PC-9 (cell line): ENCODE results near the gene ZNF609. TPM values are rescaled to one million over a fixed set of nuclear protein-coding genes. Genes with fewer than 3 reads are reported as not detected.

Experiments used
- BruUV-seq: library from RNA; stranded (reverse); fragments of 400-500 nt; replicated peaks from 2 replicates; lab custom pipeline; 2021; lab: Mats Ljungman, UMichigan
- CTCF ChIA-PET: fragments of 300-600 bp; sonication (Branson Sonifier 250); formaldehyde crosslinking; loops from one replicate; lab custom pipeline; 2022; ENCODE audit warnings: antibody characterized with exemption; lab: Charles Lee
- POLR2A ChIA-PET: fragments of 300-600 bp; sonication (Branson Sonifier 250); formaldehyde crosslinking; loops from one replicate; lab custom pipeline; 2022; ENCODE audit warnings: antibody characterized with exemption; ENCODE audit not compliant: unreplicated experiment; lab: Charles Lee
- DNase-seq, 2 experiments: peaks; one replicate each; pipeline versions ENCODE4 v3.0.0 to v3.0.0-alpha.2; 2015 to 2022; ENCODE audit warnings: mixed read lengths in 1 of 2
- H2AFZ ChIP-seq: fragments of 200-600 bp; sonication (generic); 2 replicates; pipeline ENCODE4 v1.8.1; 2017; ENCODE audit warnings: antibody characterized with exemption
- H3F3A ChIP-seq: fragments of 200-600 bp; sonication (generic); 2 replicates; pipeline ENCODE4 v1.8.1; 2017; ENCODE audit warnings: antibody characterized with exemption, mild to moderate bottlenecking, low read depth; ENCODE audit not compliant: insufficient read depth
- H3K27ac ChIP-seq: fragments of 200-600 bp; sonication (generic); 2 replicates; pipeline ENCODE4 v1.6.1; 2016; ENCODE audit warnings: mixed run types
- H3K27me3 ChIP-seq: fragments of 200-600 bp; sonication (generic); 2 replicates; pipeline ENCODE4 v1.6.1; 2016; ENCODE audit warnings: low read depth, mixed run types; ENCODE audit not compliant: insufficient read depth
- H3K36me3 ChIP-seq: fragments of 200-600 bp; sonication (generic); 2 replicates; pipeline ENCODE4 v1.6.1; 2016; ENCODE audit warnings: low read depth, mixed run types
- H3K4me1 ChIP-seq: fragments of 200-600 bp; sonication (generic); replicated peaks from 2 replicates; pipeline ENCODE4 v1.6.1; 2016; ENCODE audit warnings: mixed run types; ENCODE audit not compliant: insufficient read depth
- H3K4me2 ChIP-seq: fragments of 200-600 bp; sonication (generic); 2 replicates; pipeline ENCODE4 v1.6.1; 2017; ENCODE audit warnings: mixed run types
- H3K4me3 ChIP-seq: fragments of 200-600 bp; sonication (generic); 2 replicates; pipeline ENCODE4 v1.6.1; 2016; ENCODE audit warnings: mixed run types
- H3K79me2 ChIP-seq: fragments of 200-600 bp; sonication (generic); 2 replicates; pipeline ENCODE4 v1.6.1; 2017; ENCODE audit warnings: low read depth, mixed run types
- H3K9me2 ChIP-seq: fragments of 200-600 bp; sonication (generic); 2 replicates; pipeline ENCODE4 v1.8.1; 2017; ENCODE audit warnings: mild to moderate bottlenecking; ENCODE audit not compliant: insufficient read depth
- H3K9me3 ChIP-seq: fragments of 200-600 bp; sonication (generic); 2 replicates; pipeline ENCODE4 v1.8.1; 2016; ENCODE audit warnings: low read depth; ENCODE audit not compliant: insufficient read depth
- H4K20me1 ChIP-seq: fragments of 200-600 bp; sonication (generic); 2 replicates; pipeline ENCODE4 v1.8.1; 2017; ENCODE audit not compliant: insufficient read depth
- EZH2 ChIP-seq: fragments of 200-600 bp; sonication (generic); IDR thresholded peaks from 2 replicates; pipeline ENCODE4 v1.8.0; 2017; ENCODE audit warnings: antibody characterized with exemption, low read depth
- intact Hi-C: fragments of 100-400 bp; cut with micrococcal nuclease; formaldehyde crosslinking; loops from one replicate; pipeline ENCODE4 v1.10.0; 2022; ENCODE audit not compliant: unreplicated experiment
- total RNA-seq: library from RNA; stranded (reverse); gene quantifications from 2 replicates; pipeline ENCODE4 v1.2.3, GENCODE V29; 2021
- TF ChIP-seq, protein P1 (sequence below): fragments of 200-600 bp; sonication (generic); conservative IDR thresholded peaks from 2 replicates; pipeline ENCODE4 v1.6.1; 2017; ENCODE audit warnings: mixed run types, antibody characterized with exemption, mild to moderate bottlenecking, moderate library complexity

ZNF609 gene
- total RNA-seq, 1 experiment from 2014 or later, result 38.6 TPM

DNA sequence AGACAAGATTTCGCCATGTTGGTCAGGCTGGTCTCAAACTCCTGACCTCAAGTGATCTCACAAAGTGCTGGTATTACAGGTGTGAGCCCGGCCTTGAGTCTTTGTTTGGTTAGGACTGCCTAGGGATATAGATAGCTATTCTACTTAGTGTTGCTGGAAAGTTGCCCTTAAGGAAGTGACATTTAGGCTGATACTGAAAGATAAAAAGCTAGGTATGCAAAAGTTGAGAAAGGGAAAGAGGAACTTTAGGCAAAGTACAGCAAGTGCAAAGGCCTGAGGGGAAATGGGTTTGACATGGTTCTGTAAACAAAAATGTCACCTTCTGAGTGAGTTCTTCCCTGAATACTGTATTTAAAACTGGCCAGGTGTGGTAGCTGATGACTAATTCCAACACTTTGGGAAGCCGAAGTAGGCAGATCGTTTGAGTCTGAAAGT, 111.5 kb downstream of the ZNF609 start:
- no peaks in the 10 kb centered on the region for H3K36me3 ChIP-seq
- CTCF ChIA-PET, result no interaction called here
- POLR2A ChIA-PET, result interaction anchor here (0.6 to 0.7 kb wide), 2 partner anchors 221 to 751 kb away, joined by 3 to 9 read pairs; no protein-coding TSS in a partner anchor
- no peaks in the 10 kb centered on the region for H3K9me3 ChIP-seq
- H2AFZ ChIP-seq, result no peak overlapping the region
- H3K27ac ChIP-seq, result peak overlapping the region; percentile 68
- peaks cover 19% of the 10 kb centered on the region for H3K4me1 ChIP-seq
- H3K27me3 ChIP-seq, result no peaks in the 10 kb centered on the region
- no TSS peak for BruUV-seq
- peaks cover 9% of the 10 kb centered on the region for H3F3A ChIP-seq
- peaks cover 17% of the 10 kb centered on the region for H4K20me1 ChIP-seq
- intact Hi-C loops, result loop anchor here (10.0 kb wide), 1 partner anchor 57 kb away; no protein-coding TSS in a partner anchor
- H3K4me2 ChIP-seq, result no peak overlapping the region
- peaks cover 27% of the 10 kb centered on the region for H3K79me2 ChIP-seq
- peak; percentile 41 to 93 for DNase-seq
- H3K9me2 ChIP-seq, result no peaks in the 10 kb centered on the region
- TF ChIP-seq, protein P1, sequence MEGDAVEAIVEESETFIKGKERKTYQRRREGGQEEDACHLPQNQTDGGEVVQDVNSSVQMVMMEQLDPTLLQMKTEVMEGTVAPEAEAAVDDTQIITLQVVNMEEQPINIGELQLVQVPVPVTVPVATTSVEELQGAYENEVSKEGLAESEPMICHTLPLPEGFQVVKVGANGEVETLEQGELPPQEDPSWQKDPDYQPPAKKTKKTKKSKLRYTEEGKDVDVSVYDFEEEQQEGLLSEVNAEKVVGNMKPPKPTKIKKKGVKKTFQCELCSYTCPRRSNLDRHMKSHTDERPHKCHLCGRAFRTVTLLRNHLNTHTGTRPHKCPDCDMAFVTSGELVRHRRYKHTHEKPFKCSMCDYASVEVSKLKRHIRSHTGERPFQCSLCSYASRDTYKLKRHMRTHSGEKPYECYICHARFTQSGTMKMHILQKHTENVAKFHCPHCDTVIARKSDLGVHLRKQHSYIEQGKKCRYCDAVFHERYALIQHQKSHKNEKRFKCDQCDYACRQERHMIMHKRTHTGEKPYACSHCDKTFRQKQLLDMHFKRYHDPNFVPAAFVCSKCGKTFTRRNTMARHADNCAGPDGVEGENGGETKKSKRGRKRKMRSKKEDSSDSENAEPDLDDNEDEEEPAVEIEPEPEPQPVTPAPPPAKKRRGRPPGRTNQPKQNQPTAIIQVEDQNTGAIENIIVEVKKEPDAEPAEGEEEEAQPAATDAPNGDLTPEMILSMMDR, result no peak
- TF ChIP-seq EZH2, result no peak
- H3K4me3 ChIP-seq, result no peak overlapping the region

DNA sequence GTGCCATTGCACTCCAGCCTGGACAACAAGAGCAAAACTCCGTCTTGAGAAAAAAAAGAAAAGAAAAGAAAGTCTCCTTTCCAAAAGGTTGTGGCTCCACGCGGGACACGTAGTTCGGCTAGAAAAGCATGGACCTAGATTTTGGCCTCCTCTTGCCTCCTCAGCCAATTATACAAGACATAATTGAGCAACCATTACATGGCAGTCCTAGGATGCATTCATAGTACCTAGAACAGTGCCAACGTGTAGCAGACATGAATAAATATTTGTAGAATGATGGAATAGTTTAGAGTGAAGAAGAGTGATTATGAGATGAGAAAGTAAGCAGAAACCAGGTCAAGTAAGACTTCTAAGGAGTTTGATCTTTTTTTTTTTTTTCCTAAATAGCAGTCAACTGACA, 112.5 kb downstream of the ZNF609 start:
- Histone ChIP-seq H3K79me2 (peaks cover 27% of the 10 kb centered on the region), H4K20me1 (peaks cover 17% of the 10 kb centered on the region), H3K4me2 (no peak overlapping the region), H3K9me2 (no peaks in the 10 kb centered on the region), H3K36me3 (no peaks in the 10 kb centered on the region), H3K4me1 (peaks cover 16% of the 10 kb centered on the region), H3K27me3 (no peaks in the 10 kb centered on the region), H2AFZ (no peak overlapping the region), H3K27ac (no peak overlapping the region), H3F3A (peaks cover 9% of the 10 kb centered on the region), H3K4me3 (no peak overlapping the region), H3K9me3 (no peaks in the 10 kb centered on the region)
- ChIA-PET POLR2A (no interaction called here), CTCF (no interaction called here)
- no TSS peak for BruUV-seq
- no peak for DNase-seq
- TF ChIP-seq EZH2, result no peak
- TF ChIP-seq, protein P1, result no peak
- intact Hi-C loops, result loop anchor here (10.0 kb wide), 1 partner anchor 58 kb away; no protein-coding TSS in a partner anchor

DNA sequence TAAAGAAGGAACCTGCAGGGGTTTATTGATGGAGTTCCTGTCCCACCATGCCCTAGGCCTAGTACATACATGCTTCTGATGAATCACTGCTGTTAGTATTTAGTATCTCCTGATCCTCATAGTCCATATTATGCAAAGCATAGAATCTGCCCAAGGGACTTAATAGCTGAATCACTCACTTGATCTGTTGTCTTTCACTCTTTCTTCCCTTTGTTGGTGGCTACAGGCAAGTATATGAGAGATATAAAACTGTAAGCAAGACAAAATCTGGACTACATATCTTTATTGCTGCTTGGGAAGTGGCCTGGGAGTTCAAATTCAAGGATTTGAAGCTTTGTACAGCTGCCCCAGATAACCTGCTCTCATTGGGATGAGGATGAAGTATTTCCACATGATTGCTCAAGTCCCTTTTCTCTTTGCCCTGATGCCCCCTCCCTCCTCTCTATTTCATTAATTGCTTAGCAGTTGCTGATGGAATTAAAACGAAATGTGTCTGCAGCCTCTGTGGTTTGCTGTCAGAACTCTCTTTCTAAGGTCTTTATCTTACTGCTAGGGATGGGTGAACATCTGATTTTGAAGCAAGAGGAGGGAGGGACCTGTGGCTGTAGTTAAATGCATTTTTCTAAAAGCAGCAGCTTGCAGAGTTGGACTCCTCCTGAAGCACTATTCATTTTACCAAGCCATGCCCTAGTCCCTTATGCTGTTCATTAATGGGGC, 114.1 kb downstream of the ZNF609 start:
- POLR2A ChIA-PET, result interaction anchor here (0.6 kb wide), 1 partner anchor 147 kb away, joined by 3 read pairs; no protein-coding TSS in a partner anchor
- H3K79me2 ChIP-seq, result peaks cover 22% of the 10 kb centered on the region
- intact Hi-C loops, result loop anchor here (10.0 kb wide), 1 partner anchor 60 kb away; no protein-coding TSS in a partner anchor
- no peaks in the 10 kb centered on the region for H3K27me3 ChIP-seq
- CTCF ChIA-PET, result no interaction called here
- peaks cover 9% of the 10 kb centered on the region; the same call in 1 of the 2 replicates for H4K20me1 ChIP-seq
- peak in 1 of 2 experiments; percentile 36 for DNase-seq
- no peak overlapping the region for H3K4me3 ChIP-seq
- peaks cover 9% of the 10 kb centered on the region for H3F3A ChIP-seq
- no peaks in the 10 kb centered on the region for H3K9me2 ChIP-seq
- TF ChIP-seq, protein P1, result no peak
- TF ChIP-seq EZH2, result no peak
- no peaks in the 10 kb centered on the region for H3K36me3 ChIP-seq
- BruUV-seq, result no TSS peak
- H3K9me3 ChIP-seq, result no peaks in the 10 kb centered on the region; the same call in 1 of the 2 replicates
- no peak overlapping the region for H3K4me2 ChIP-seq
- H3K4me1 ChIP-seq, result peaks cover 7% of the 10 kb centered on the region; the same call in 1 of the 2 replicates
- no peak overlapping the region for H3K27ac ChIP-seq
- H2AFZ ChIP-seq, result no peak overlapping the region
